MM.1S (cell line): ENCODE measurements around the gene PROM2.

Experiments
- DNase-seq: peaks from one replicate; pipeline ENCODE4 v3.0.0-alpha.2; 2015
- H2AFZ ChIP-seq: fragments of 300-600 bp; sonication (generic); 2 replicates; pipeline ENCODE4 v1.6.0; 2016; ENCODE audit warnings: antibody characterized with exemption, low read length
- H3F3A ChIP-seq: fragments of 300-600 bp; sonication (generic); 2 replicates; pipeline ENCODE4 v1.6.1; 2016; ENCODE audit warnings: mild to moderate bottlenecking, antibody characterized with exemption, low read length, moderate library complexity, mixed read lengths; ENCODE audit not compliant: insufficient read depth
- H3K27ac ChIP-seq: fragments of 300-600 bp; sonication (generic); 2 replicates; pipeline ENCODE4 v1.5.1; 2016; ENCODE audit warnings: mild to moderate bottlenecking, low read length
- H3K27me3 ChIP-seq: fragments of 300-600 bp; sonication (generic); replicated peaks from 2 replicates; pipeline ENCODE4 v1.6.0; 2016; ENCODE audit warnings: low read length; ENCODE audit not compliant: insufficient read depth
- H3K36me3 ChIP-seq: fragments of 300-600 bp; sonication (generic); replicated peaks from 2 replicates; pipeline ENCODE4 v1.6.1; 2016; ENCODE audit warnings: mild to moderate bottlenecking, low read length, mixed read lengths; ENCODE audit not compliant: insufficient read depth
- H3K4me1 ChIP-seq: fragments of 300-600 bp; sonication (generic); 2 replicates; pipeline ENCODE4 v1.6.1; 2016; ENCODE audit warnings: low read length, mixed read lengths
- H3K4me2 ChIP-seq: fragments of 300-600 bp; sonication (generic); 2 replicates; pipeline ENCODE4 v1.6.0; 2016; ENCODE audit warnings: low read depth, low read length
- H3K4me3 ChIP-seq: fragments of 300-600 bp; sonication (generic); 2 replicates; pipeline ENCODE4 v1.5.1; 2016; ENCODE audit warnings: low read length, mixed read lengths
- H3K79me2 ChIP-seq: fragments of 300-600 bp; sonication (generic); 2 replicates; pipeline ENCODE4 v1.6.1; 2016; ENCODE audit warnings: mixed run types, low read length, mixed read lengths
- H3K9ac ChIP-seq: fragments of 300-600 bp; sonication (generic); 2 replicates; pipeline ENCODE4 v1.6.1; 2016; ENCODE audit warnings: low read length, mixed read lengths
- H3K9me2 ChIP-seq: fragments of 300-600 bp; sonication (generic); replicated peaks from 2 replicates; pipeline ENCODE4 v1.6.1; 2016; ENCODE audit warnings: mild to moderate bottlenecking, low read length, mixed read lengths; ENCODE audit not compliant: insufficient read depth
- H3K9me3 ChIP-seq: fragments of 300-600 bp; sonication (generic); replicated peaks from 2 replicates; pipeline ENCODE4 v1.6.1; 2016; ENCODE audit warnings: mild to moderate bottlenecking, low read length, mixed read lengths; ENCODE audit not compliant: insufficient read depth
- H4K20me1 ChIP-seq: fragments of 300-600 bp; sonication (generic); 2 replicates; pipeline ENCODE4 v1.6.1; 2016; ENCODE audit warnings: mild to moderate bottlenecking, low read length, moderate library complexity, mixed read lengths; ENCODE audit not compliant: insufficient read depth
- EZH2 ChIP-seq: fragments of 300-600 bp; sonication (generic); optimal IDR thresholded peaks from 2 replicates; pipeline ENCODE3; 2017; ENCODE audit warnings: low read depth, mild to moderate bottlenecking, antibody characterized with exemption, low read length, mixed read lengths
- EZH2phosphoT487 ChIP-seq: fragments of 300-600 bp; sonication (generic); IDR thresholded peaks from 2 replicates; pipeline ENCODE4 v1.6.1; 2018; ENCODE audit warnings: antibody characterized with exemption, low read length
- TF ChIP-seq, protein P1 (sequence below): fragments of 300-600 bp; sonication (generic); IDR thresholded peaks from 2 replicates; pipeline ENCODE4 v1.5.1; 2016; ENCODE audit warnings: antibody characterized with exemption, low read length, mixed read lengths

PROM2 gene

DNA sequence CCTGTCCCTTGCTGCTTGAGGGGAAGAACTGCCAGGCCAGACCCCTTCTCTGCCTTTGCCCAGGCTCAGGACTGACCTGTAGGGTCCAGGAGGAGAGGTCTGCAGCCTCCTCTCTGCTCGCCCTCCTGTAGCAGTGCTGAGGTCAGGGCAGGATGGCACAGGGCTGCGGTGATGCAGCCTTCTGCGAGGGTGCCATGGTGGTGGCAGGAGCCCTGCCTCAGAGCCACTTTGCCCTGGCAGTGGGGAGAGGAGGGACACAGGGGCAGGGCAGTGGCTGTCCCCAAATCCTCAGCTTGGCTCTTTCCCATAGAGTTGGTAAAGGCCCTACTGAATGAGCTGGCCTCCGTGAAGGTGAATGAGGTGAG lies 884 bp downstream of the PROM2 start:
- H3F3A ChIP-seq = no peaks in the 10 kb centered on the region
- no peaks in the 10 kb centered on the region for H3K79me2 ChIP-seq
- H3K4me2 ChIP-seq = no peak overlapping the region
- DNase-seq = no peak
- no peaks in the 10 kb centered on the region for H3K9me2 ChIP-seq
- H3K9ac ChIP-seq = no peak overlapping the region
- no peaks in the 10 kb centered on the region for H3K27me3 ChIP-seq
- no peak overlapping the region for H3K4me3 ChIP-seq
- no peak overlapping the region for H2AFZ ChIP-seq
- H3K9me3 ChIP-seq = no peaks in the 10 kb centered on the region
- H3K27ac ChIP-seq = no peak overlapping the region
- no peaks in the 10 kb centered on the region for H3K4me1 ChIP-seq
- TF ChIP-seq EZH2phosphoT487 (no peak), EZH2 (no peak)
- TF ChIP-seq, protein P1, sequence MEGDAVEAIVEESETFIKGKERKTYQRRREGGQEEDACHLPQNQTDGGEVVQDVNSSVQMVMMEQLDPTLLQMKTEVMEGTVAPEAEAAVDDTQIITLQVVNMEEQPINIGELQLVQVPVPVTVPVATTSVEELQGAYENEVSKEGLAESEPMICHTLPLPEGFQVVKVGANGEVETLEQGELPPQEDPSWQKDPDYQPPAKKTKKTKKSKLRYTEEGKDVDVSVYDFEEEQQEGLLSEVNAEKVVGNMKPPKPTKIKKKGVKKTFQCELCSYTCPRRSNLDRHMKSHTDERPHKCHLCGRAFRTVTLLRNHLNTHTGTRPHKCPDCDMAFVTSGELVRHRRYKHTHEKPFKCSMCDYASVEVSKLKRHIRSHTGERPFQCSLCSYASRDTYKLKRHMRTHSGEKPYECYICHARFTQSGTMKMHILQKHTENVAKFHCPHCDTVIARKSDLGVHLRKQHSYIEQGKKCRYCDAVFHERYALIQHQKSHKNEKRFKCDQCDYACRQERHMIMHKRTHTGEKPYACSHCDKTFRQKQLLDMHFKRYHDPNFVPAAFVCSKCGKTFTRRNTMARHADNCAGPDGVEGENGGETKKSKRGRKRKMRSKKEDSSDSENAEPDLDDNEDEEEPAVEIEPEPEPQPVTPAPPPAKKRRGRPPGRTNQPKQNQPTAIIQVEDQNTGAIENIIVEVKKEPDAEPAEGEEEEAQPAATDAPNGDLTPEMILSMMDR = no peak
- no peaks in the 10 kb centered on the region for H3K36me3 ChIP-seq
- no peaks in the 10 kb centered on the region for H4K20me1 ChIP-seq

DNA sequence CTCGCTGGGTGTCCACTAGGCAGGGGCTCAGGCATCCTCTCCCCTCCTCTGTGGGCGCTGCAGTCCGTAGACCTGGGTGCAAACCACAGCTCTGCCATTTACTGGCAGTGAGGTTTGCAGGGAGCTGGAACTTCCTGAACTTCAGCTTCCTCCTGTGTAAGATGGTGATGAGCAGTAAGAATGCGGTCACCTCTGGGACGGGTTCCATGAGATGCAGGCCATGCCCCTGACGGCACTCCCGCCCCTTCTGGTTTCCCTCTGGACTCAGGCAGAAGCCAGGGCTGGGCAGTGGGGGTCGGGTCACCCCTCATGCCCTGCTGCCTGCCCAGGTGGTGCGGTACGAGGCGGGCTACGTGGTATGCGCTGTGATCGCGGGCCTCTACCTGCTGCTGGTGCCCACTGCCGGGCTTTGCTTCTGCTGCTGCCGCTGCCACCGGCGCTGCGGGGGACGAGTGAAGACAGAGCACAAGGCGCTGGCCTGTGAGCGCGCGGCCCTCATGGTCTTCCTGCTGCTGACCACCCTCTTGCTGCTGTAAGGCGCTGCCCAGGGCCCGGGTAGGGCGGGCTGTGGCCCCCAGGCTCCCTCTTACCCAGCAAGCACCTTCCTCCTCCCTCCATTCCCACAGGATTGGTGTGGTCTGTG lies 1.5 kb downstream of the PROM2 start:
- Histone ChIP-seq H4K20me1 (no peaks in the 10 kb centered on the region), H3K27ac (no peak overlapping the region), H2AFZ (no peak overlapping the region), H3K9me2 (no peaks in the 10 kb centered on the region), H3K36me3 (no peaks in the 10 kb centered on the region), H3K27me3 (no peaks in the 10 kb centered on the region), H3K4me2 (no peak overlapping the region), H3F3A (no peaks in the 10 kb centered on the region), H3K9ac (no peak overlapping the region), H3K9me3 (no peaks in the 10 kb centered on the region), H3K4me1 (no peaks in the 10 kb centered on the region), H3K79me2 (no peaks in the 10 kb centered on the region), H3K4me3 (no peak overlapping the region)
- no peak for DNase-seq
- TF ChIP-seq, protein P1 = no peak
- TF ChIP-seq EZH2phosphoT487 (no peak), EZH2 (no peak)

DNA sequence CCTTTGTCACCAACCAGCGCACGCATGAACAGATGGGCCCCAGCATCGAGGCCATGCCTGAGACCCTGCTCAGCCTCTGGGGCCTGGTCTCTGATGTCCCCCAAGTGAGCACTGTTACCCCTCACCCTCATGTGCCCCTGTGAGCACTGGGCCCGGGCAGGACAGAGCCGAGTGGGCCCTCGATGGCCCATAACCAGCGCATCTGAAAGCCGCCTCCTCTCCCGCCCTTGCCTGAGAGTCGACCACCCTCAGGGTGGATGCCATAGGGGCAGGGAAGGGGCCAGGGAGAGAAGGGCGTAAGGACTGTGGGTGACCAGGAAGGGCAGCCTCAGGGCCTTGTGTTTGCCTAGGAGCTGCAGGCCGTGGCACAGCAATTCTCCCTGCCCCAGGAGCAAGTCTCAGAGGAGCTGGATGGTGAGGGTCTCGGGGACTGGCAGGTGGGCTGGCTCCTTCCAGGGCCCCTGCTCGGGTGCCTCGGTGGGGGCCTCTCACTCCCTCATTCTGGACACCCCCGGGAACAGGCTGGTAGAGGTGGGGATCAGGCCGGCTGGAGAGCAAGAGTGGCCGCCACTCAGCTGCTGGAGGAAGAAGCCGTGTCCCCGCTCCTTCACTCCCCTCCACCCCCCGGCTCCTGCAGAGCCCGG lies 2.1 kb downstream of the PROM2 start:
- H3K27ac ChIP-seq = no peak overlapping the region
- H3K9me3 ChIP-seq = no peaks in the 10 kb centered on the region
- DNase-seq = no peak

More for the DNA sequence above, 2.1 kb downstream of the PROM2 start:
- Histone ChIP-seq H3K9ac (no peak overlapping the region), H3K27me3 (no peaks in the 10 kb centered on the region), H3F3A (no peaks in the 10 kb centered on the region), H4K20me1 (no peaks in the 10 kb centered on the region), H3K4me3 (no peak overlapping the region), H3K79me2 (no peaks in the 10 kb centered on the region), H2AFZ (no peak overlapping the region), H3K4me1 (no peaks in the 10 kb centered on the region), H3K9me2 (no peaks in the 10 kb centered on the region), H3K36me3 (no peaks in the 10 kb centered on the region), H3K4me2 (no peak overlapping the region)
- TF ChIP-seq EZH2 = no peak
- no peak for TF ChIP-seq EZH2phosphoT487
- TF ChIP-seq, protein P1 = no peak
